HG03432 (cell line): Measurements from ENCODE around the gene ZNF511.
A peak's percentile ranks its signal among the peaks of the same experiment; 100 is the strongest.

ENCODE experiments used
- ATAC-seq: cut with Tn5 transposase; IDR thresholded peaks from one replicate; pipeline ENCODE4 v1.9.1; 2021; ENCODE audit warnings: mild to moderate bottlenecking, moderate library complexity; ENCODE audit not compliant: unreplicated experiment

Gene ZNF511

DNA sequence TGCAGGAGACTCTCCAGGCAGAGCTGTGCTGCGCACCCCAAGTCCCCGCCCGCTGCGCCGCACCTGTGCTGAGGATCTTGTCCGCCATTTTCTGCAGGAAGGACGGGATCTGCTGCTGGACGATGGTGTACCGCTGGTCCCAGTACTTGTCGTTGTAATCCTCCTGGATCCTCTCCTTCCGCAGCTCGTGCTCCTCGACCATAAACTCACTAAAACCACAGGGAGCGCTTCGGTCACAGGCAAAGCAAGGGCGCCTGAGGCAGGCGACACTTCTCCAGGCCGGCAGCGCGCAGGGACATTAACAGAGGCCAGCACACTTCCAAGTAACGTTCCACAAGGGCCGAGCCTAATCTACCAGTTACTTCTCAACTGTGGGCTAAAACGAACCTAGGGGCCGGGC lies 19.0 kb upstream of the ZNF511 start:
- ATAC-seq, result no peak

DNA sequence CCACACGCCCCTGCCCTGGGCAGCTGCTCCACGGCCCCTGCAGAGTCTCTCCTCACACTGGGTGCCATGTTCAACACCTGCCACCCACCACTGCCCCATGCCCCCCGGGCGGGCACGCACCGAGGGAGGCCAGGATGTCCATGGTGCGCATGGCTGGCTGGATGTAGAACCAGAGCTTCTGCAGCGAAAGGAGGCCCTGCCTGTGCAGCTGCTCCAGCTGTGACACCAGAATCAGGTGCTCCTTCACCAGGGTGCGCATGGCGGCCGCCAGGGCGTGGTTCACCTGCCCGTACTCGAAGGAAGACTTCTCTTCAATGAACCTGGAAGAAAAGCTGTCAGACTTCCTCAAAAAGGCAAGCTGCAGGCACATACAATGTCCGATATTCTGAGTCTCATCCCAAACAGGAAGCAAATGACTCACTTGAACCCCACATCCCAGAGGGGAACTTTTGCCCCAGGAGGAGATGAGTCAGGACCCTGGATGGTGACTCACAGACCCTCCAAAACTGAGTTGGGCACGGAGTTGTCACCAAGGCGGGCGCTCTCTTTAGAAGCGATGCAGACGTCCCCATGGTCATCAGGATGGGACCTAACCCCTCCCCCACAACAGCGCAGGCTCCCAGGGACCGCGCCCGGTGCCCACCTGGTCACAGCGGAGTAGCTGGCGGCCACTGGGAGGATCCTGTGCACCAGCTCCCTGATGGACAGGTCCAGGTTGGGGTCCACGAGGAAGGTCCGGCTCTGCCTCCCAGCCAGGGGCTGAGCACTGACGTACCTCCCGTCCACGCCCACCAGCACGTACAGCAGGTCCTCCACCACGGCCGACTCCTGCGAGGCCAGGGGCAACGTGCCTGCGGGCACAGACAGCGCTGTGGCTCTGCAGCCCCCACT lies 15.6 kb upstream of the ZNF511 start:
- ATAC-seq, result no peak

DNA sequence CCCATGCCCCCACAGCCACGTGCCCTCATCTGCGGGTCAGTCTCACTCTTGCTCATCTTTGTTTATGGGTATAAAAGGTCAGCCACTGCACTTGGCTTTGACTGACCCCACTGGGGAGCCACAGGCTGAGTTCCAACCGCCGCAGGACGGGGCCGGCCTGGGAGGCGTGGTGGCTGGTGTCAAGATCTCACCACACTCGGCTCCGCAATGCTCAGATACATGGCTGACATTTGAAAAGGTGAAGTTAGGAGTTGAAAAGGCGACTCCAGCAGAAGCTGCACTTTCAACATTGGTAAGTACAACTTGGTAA lies 14.9 kb upstream of the ZNF511 start:
- ATAC-seq, result no peak

DNA sequence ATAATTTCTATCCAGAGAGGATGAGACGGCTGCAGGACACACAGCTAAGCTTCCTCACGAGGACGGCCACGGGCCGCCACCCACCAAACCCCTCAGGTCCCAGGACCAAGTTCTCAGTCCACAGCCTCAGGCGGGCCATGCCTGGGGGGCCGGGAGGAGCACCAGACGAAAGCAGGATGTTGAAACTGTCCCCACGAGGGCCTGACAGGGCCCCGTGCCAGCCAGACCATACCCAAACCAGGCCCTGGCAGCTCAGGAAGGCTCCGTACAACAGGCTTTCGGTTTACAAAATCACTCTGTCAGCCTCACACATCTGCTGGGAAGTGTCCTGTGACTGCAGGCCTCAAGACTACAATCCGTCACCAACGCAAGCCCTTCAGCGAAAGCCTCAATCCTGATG lies 14.5 kb upstream of the ZNF511 start:
- no peak for ATAC-seq

DNA sequence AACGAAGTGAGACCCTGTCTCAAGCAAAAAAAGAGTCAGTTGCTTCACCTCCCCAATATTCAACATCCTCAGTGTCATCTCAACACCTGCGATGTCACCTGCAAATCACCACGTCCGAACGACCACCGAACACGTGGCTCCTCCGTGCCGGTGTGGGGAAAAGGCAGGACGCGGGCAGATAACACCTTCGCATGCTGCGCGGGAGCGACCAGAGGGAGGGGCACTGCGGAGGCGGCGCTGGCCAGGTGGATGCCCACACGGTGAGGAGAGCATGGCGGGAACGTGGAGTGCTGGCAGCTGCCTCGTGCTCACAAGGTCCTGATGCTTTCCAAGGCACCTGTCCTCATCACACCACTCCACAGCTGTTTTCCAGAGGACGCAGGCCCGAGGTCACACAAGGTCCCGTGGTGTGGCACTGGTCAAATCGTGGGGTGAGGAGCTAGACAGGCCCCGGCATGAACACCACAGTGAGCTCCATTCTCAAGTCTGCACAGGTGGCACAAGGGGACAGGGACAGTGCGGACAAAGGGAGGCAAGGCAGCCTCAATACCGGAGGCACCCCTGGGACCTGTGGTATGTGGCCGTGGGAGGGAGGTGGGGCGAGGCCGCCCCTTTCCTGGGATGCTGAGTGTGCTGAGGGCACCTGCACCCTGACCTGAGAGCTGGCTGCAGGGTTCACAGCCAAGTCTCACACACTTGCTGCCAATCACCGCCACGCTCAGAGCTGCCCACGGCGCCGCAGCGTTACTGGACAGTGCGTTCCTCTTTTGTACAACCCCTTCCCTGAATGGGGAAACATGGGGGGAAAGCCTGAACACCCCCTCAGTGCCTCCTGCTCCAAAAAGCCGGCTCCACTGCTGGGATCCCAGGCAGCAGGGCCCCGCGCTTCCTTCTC lies 13.0 kb upstream of the ZNF511 start:
- ATAC-seq, result no peak

DNA sequence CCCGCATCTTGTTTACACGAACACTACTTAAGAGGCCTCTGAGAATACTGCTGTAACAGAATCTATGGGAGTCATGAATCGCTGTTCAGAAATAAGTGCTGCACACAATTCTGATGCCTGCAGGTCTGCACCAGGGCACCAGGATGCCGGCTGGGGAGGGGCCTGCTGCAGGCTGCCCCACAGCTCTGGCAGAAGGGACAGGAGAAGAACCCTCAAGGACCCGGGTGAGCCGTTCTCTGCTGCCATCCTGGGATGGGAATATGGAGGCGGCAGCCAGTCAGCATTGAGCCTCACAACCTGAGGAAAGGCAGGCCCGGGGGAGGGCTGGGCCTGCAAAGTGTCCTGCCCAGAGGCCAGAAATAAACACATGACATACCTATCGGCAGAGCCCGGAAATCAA lies 11.2 kb upstream of the ZNF511 start:
- no peak for ATAC-seq

DNA sequence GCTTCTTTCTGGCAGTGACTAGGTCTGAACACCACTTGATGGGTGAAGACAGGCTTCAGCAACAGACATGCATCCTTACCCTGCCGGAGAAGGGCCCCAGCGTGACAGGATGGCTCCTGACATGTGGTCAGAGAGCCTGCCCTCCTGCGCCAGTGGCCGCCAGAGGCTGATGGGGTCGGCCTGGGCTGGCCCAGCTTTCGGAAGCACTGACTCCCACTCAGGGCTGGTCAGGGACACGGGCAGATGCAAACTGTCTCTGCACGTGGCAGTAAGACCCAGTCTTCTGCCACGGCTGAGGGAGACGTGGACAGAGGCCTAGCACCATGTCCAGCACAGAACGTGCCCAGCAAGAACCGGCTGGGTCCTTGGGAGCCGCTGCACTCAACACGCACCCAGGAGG lies 10.2 kb upstream of the ZNF511 start:
- no peak for ATAC-seq

DNA sequence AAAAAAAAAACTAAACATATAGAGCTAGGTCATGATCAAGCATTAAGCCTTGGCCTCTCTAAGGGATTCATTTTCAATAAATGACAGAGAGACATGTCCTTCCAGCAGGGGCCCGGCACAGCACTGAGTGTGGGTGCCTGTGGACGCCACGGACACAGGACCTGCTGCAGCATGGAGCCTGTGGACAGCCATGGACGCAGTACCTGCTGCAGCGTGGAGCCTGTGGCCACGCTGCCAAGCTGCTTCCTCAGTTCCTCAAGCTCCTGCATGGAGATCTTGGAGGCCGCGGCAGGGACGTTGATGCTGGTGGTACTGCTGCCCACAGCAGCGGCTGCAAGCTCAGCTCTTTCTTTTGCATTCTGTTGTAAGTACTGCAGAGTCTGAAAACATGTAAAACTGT lies 9.5 kb upstream of the ZNF511 start:
- no peak for ATAC-seq

DNA sequence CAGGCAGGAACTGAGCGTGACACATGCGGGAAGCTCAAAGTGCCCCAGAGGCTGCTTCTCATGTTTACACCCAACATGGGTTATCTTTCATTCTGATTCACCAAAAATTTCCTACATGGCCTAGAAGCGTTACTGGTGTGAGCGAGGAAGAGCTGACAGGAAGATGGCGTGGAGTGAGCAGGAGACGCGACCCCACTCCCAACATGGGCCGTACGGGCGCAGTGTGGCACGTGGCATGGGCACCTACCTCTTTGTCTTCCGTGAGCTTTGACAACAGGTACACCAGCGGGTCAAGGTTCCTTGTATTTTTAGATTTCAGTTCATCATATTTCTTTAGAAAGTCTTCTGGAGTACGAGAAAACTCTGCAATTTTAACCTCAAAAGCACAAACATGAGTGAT lies 9.0 kb upstream of the ZNF511 start:
- no peak for ATAC-seq

DNA sequence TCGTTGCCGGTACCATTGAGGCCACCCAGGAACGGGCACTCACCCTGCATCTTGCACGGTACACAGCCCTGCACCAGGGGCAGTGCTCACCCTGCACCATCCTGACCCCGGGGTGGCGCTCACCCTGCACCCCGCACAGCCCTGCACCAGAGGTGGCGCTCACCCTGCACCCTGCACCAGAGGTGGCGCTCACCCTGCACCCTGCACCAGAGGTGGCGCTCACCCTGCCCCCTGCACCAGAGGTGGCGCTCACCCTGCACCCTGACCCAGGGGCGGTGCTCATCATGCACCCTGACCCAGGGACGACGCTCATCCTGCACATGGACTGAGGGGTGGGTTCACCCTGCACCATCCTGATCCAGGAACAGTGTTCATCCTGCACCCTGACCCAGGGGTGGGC lies 6.5 kb upstream of the ZNF511 start:
- ATAC-seq, result no peak

DNA sequence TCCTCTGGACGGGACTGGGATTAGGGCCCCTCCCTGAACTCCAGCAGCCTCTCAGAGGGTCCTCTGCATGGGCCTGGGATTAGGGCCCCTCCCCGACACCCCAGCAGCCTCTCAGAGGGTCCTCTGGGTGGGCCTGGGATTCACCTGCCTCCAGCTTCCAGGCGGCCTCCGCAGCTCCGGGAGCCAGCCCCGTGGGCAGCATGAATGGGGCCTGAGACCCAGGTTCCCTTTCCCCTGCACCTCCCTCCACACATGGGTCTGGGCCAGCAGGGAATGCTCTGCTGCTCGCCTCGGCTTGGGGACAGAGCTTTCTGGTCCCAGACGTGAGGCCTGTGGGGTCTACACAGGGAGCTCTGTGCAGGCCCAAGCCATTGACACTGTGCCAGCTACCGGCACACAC lies 5.5 kb upstream of the ZNF511 start:
- ATAC-seq, result no peak

DNA sequence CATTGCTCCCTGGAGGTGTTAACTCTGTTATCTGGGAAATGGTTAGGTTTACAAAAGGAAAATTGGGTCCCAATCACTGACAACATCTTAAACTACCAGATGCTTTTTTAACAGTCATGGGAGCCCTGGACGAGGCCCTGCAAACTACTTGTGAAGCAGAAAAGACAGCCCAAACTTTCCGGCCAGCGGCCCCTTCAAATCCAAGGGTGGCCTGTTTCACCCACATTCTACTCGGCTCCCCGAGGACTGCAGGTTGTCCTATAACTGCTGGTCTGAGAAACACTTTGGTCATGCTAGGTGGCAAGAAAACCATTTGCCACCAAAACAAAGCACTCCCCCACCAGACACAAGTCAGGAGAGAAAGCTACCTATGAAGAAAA lies 2.6 kb upstream of the ZNF511 start:
- no peak for ATAC-seq

DNA sequence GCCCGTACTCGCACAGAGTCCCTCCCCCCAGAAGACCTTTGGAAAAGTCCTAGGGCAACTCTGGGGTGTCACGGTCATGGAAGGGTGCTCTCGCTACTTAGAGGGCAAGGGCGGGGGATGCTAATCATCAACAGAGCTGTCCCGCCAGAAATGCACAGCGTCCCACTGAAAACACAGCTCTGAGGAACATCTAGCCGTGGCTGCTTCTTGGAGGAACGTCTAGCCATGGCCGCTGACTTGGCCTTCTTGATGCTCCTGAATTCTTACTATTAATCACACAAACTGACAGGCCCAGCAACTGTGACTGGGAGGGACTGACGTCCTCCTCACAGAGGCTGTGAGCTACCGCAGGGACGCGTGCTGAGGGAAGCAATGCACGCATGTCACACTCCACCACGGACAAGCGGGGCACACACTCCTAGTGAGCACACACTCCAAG lies 1.8 kb upstream of the ZNF511 start:
- ATAC-seq, result no peak

DNA sequence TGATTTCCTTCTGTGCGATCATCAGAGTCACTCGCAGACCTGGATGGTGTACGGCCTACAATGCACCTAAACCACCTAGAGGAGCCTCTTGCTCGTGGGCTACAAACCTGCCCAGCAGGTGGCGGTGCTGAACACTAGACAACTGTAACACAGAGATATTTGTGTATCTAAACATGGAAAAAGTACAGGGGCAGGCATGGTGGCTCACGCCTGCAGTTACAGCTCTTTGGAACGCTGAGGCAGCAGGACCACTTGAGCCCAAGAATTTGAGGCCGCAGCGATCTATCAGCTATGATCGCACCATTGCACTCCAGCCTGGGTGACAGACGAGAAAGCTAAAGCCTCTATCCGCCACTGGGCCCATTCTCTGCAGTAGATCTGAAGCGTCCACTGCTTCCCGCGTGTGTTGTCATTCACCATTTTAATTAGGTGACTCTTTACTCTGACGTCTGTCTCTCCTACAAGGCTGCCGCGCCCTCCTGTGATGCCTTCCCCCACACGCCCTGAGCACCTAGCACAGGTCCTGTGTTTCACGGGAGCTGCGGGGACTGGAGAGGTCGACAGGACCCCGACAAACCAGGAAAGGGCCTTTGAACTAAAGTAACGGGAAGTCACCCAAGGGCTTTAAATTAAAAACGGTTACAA lies 816 bp upstream of the ZNF511 start:
- peak; percentile 40 for ATAC-seq

DNA sequence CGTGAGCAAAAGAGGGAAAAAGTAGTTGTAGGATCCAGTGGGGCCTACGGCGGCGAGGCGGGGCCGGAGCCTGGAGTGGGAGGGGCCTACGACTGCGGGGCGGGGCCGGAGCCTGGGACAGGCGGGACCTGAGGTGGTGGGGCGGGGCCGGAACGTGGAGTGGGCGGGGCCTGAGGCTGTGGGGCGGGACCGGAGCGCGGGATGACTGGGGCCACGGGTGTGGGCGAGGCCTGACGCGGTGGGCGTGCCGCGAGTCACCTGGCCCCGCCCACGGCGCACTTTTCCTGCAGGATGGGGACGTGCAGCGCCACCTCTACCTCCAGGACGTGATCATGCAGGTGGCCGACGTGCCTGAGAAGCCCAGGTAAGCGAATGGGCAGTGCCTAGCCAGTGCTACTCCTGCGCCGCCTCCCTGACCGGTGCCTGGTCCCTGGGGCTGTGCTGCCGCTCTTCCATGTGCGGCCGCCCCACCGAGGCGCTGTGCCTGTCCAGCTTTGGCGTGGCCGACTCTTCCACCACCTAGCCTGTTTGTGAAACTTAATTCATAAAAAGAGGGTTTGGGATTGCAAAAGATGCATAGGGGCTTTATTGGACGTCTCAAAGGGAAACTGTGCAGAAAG lies 496 bp downstream of the ZNF511 start:
- ATAC-seq, result peak; percentile 81

DNA sequence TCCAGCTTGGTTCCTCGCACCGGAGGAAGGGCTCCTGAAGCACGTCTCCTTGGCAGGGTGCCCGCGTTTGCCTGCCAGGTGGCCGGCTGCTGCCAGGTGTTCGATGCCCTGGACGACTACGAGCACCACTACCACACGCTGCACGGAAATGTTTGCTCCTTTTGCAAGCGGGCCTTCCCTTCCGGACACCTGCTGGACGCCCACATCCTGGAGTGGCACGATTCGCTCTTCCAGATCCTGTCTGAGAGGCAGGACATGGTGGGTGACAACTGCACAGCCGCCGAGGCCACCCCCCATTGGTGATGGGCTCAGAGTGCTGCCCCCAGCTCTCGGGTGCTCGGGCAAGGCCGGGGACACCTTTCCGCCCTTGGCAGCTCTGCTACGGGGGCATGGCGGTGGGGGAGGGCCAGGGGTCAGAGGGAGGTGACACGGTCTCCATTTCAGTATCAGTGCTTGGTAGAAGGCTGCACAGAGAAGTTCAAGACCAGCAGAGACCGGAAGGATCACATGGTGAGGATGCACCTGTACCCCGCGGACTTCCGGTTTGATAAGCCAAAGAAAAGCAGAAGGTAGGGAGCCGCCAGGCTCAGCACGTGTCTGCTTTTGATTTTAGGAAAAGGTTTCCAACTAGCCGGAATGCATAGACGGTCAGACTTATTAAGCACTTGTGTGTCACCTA lies 1.1 kb downstream of the ZNF511 start:
- ATAC-seq, result no peak

DNA sequence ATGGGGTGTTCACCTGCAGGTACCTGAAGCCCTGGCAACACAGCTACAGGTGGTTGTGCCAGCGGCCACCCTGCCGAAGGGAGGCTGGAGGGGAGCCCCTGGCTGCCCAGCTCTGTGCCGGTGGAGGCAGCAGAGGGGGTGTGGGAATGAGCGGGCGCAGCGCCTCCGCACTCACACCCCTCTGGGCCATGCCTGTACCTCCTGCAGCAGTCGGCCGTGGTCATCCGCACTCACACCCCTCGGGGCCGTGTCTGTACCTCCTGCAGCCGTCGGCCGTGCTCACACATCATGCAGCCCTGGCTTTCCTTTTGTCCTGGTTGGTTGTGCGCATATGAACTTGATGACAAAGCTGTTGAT lies 1.7 kb downstream of the ZNF511 start:
- no peak for ATAC-seq

DNA sequence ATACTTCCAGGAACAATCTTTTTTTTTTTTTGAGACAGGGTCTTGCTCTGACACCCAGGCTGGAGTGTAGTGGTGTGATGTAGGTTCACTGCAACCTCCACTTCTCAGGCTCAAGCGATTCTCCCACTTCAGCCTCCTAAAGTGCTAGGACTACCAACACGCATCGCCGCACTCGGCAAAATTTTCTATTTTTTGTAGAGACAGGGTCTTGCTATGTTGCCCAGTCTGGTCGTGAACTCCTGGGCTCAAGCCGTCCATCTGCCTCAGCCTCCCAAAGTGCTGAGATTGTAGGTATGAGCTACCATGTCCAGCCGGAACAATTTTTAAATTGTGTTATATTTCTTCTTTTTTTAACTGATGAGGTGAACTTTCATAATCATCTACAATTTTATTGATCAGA lies 2.1 kb downstream of the ZNF511 start:
- ATAC-seq, result no peak

DNA sequence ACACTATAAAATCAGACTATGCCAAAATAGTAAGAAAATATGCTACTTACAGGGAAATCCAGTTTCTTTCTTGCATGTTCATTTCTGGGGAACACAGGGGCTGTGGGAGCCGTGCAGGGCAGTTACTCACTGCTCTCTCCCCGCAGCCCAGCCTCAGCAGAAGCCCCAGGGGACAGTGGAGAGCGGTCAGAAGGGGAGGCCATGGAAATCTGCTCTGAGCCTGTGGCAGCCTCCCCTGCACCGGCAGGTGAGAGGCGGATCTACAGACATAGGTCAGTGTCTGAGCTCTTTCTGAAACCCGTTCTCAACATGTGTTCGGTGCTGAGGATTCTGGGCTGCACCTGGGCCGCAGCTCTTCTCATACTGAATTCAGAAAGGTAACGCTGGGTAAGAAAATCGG lies 2.9 kb downstream of the ZNF511 start:
- ATAC-seq, result no peak

DNA sequence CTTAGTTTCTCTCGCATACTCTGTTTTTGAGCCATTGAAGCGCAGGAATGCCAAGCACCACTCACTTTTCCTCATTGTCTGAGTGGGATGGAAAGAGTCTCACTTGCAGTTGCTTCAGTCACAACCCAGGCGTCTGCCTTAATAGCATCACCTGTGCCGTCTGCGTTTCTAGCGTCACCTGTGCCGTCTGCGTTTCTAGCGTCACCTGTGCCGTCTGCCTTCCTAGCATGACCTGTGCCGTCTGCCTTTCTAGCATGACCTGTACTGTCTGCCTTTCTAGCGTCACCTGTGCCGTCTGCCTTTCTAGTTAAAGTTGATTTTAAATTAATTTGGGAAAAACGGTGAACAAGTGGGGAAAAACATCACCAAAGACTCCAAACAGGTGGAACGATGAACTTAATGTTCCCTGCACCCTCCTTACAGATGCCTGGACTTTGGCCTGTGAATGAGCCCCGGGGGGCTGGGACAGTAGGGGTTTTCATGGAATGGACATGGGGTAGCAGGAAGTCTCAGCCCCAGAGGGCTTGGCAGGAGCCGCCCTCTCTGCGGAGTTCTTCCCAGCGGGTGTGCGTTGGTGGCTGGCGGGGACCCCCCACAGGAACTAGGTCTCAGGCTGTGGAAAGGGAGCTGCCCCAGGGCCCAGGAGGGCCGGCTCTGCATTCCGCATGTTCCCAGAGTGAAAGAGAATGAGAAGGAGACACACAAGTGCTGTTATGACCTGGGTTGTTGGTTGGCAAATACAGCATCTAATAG lies 3.5 kb downstream of the ZNF511 start:
- no peak for ATAC-seq
